ENCODE data around the gene PDE12.

PDE12 gene

GRCh38 chr3:57583544-57583943, 27.5 kb downstream of the PDE12 start:
- no peak for TF ChIP-seq ZFX (IDR thresholded peaks at IDR 0.05; ENCODE audit: borderline replicate concordance)
- no peak for TF ChIP-seq CTCF (IDR thresholded peaks at IDR 0.05)
- H3K27ac ChIP-seq, result peak overlapping the region; percentile 28

- H3K27ac ChIP-seq, result no peak overlapping the region
- TF ChIP-seq ZFX (IDR thresholded peaks at IDR 0.05; ENCODE audit: borderline replicate concordance) (no peak), CTCF (IDR thresholded peaks at IDR 0.05) (no peak)
Measured at GRCh38 chr3:57586778-57587177, 30.7 kb downstream of the PDE12 start.

- TF ChIP-seq ZFX (IDR thresholded peaks at IDR 0.05; ENCODE audit: borderline replicate concordance), result no peak
- no peak for TF ChIP-seq CTCF (IDR thresholded peaks at IDR 0.05)
Measured at GRCh38 chr3:57587905-57588304, 31.8 kb downstream of the PDE12 start.

GRCh38 chr3:57592306-57592705, 36.2 kb downstream of the PDE12 start:
- TF ChIP-seq ZFX (IDR thresholded peaks at IDR 0.05; ENCODE audit: borderline replicate concordance), result no peak
- no peak for TF ChIP-seq CTCF (IDR thresholded peaks at IDR 0.05)
- H3K27ac ChIP-seq, result no peak overlapping the region

More at GRCh38 chr3:57587905-57588304, 31.8 kb downstream of the PDE12 start:
- no peak overlapping the region for H3K27ac ChIP-seq

- no peak overlapping the region for H3K27ac ChIP-seq
- TF ChIP-seq CTCF (IDR thresholded peaks at IDR 0.05), result no peak
- TF ChIP-seq ZFX (IDR thresholded peaks at IDR 0.05; ENCODE audit: borderline replicate concordance), result no peak
Measured at GRCh38 chr3:57594144-57594543, 38.1 kb downstream of the PDE12 start.

GRCh38 chr3:57594576-57594975, 38.5 kb downstream of the PDE12 start:
- TF ChIP-seq CTCF (IDR thresholded peaks at IDR 0.05) (no peak), ZFX (IDR thresholded peaks at IDR 0.05; ENCODE audit: borderline replicate concordance) (no peak)
- no peak overlapping the region for H3K27ac ChIP-seq

- peak overlapping the region; percentile 95 for H3K27ac ChIP-seq
Measured at GRCh38 chr3:57596495-57597126, 40.5 kb downstream of the PDE12 start.

More at GRCh38 chr3:57596495-57597126, 40.5 kb downstream of the PDE12 start:
- no peak for TF ChIP-seq ZFX (IDR thresholded peaks at IDR 0.05; ENCODE audit: borderline replicate concordance)
- TF ChIP-seq CTCF (IDR thresholded peaks at IDR 0.05), result no peak
